ENCODE data around the gene CSK. TPM values are rescaled to one million over a fixed set of nuclear protein-coding genes. Genes with fewer than 3 reads are reported as not detected.

The CSK gene
- total and polyA plus RNA-seq, 2 of the 8 experiments (the other 6 are each of a cell fraction or from before 2014, with no cell fraction given): 13.7 to 50.2 TPM

GRCh38 chr15:74800559-74801094, 18.7 kb downstream of the CSK start:
- ChIA-PET CTCF (ENCODE audit: partially characterized antibody) (interaction anchor here (0.6 to 53.7 kb wide), 23 partner anchors 8 to 1948 kb away, joined by 3 to 1439 read pairs (median 7); partner anchors contain the start of genes CLK3, CPLX3, CSK and CYP1A2), POLR2A (ENCODE audit: partially characterized antibody) (interaction anchor here (0.6 to 3.6 kb wide), 5 partner anchors 8 to 40 kb away, joined by 3 to 20 read pairs (median 4); no protein-coding TSS in a partner anchor)
- Histone ChIP-seq H4K91ac (replicated peaks; ENCODE audit: insufficient read length, low read length) (no peak overlapping the region), H3K79me2 (ENCODE audit: control insufficient read depth in 1 of 2, insufficient read depth in 2 of 2, low read length in 2 of 2) (no peaks in the 10 kb centered on the region), H3K9ac (replicated peaks in 1 of 4; ENCODE audit: extremely low read depth in 1 of 4, low read depth in 3 of 4, low read length in 3 of 4) (no peak overlapping the region), H3K4ac (replicated peaks; ENCODE audit: insufficient read length, low read depth, low read length) (no peak overlapping the region), H2BK5ac (ENCODE audit: low read depth, low read length) (no peak overlapping the region), H2BK12ac (ENCODE audit: low read depth, low read length) (no peak overlapping the region), H3K23ac (ENCODE audit: insufficient read length) (no peak overlapping the region), H3K27ac (ENCODE audit: low read depth, low read length) (no peak overlapping the region), H3K4me2 (ENCODE audit: insufficient read depth in 1 of 2, low read depth in 2 of 2, low read length in 2 of 2) (no peak overlapping the region), H3K9me3 (ENCODE audit: insufficient read depth in 2 of 2, low read depth in 1 of 2, low read length in 1 of 2) (no peaks in the 10 kb centered on the region), H2BK20ac (ENCODE audit: low read length) (no peak overlapping the region), H3K36me3 (ENCODE audit: control insufficient read depth in 2 of 4, insufficient read depth in 4 of 4, low read length in 3 of 4) (peaks cover 0 to 14% (median 0%) of the 10 kb centered on the region in 4 experiments; a peak in 1 of 8 replicates), H4K8ac (ENCODE audit: extremely low read depth, insufficient read depth, low read length) (no peak overlapping the region), H4K5ac (ENCODE audit: insufficient read length, low read depth, low read length) (no peak overlapping the region), H3K27me3 (replicated peaks in 1 of 4; ENCODE audit: control insufficient read depth in 3 of 4, extremely low read depth in 1 of 4, insufficient read depth in 3 of 4, low read length in 3 of 4) (no peaks in the 10 kb centered on the region), H3K56ac (replicated peaks; ENCODE audit: insufficient read length, low read depth, low read length) (no peak overlapping the region), H3K4me1 (replicated peaks in 1 of 4; ENCODE audit: control insufficient read depth in 3 of 4, insufficient read depth in 4 of 4, low read length in 3 of 4) (peaks cover 0 to 5% (median 2%) of the 10 kb centered on the region in 4 experiments; a peak in 3 of 7 replicates), H2AK5ac (ENCODE audit: low read depth, low read length) (no peak overlapping the region), H4K20me1 (replicated peaks in 1 of 2; ENCODE audit: control insufficient read depth in 1 of 2, insufficient read depth in 2 of 2, low read length in 2 of 2) (peaks cover 2 to 14% of the 10 kb centered on the region in 2 experiments), H3K14ac (ENCODE audit: insufficient read length) (no peak overlapping the region), H2AFZ (ENCODE audit: low read length) (no peak overlapping the region), H3K23me2 (ENCODE audit: low read depth, low read length) (no peaks in the 10 kb centered on the region), H3K79me1 (ENCODE audit: low read depth, low read length) (0 out of 2 replicates have a peak, but pooled peaks cover 2% of the 10 kb centered on the region), H3K18ac (ENCODE audit: extremely low read depth, low read length) (no peak overlapping the region), H2BK15ac (ENCODE audit: low read length) (no peak overlapping the region), H2BK120ac (replicated peaks; ENCODE audit: low read depth, low read length) (no peak overlapping the region), H3K4me3 (ENCODE audit: extremely low read depth in 1 of 4, insufficient read depth in 2 of 4, low read depth in 3 of 4, low read length in 4 of 4) (no peak overlapping the region)
- FAIRE-seq: no peak
- WGBS, 2 experiments (ENCODE audit: extremely low coverage in 1 of 2, insufficient coverage in 1 of 2, insufficient read length in 1 of 2, insufficient replicate concordance in 2 of 2, low coverage in 1 of 2, low lambda C conversion rate in 2 of 2, missing lambda C conversion rate in 1 of 2): 86% methylated on average over 10 of the region's 20 CpGs; no CpG with 5 or more reads in 1 of the 2 experiments
- TF ChIP-seq PHF8 (conservative IDR thresholded peaks at IDR 0.05; ENCODE audit: low read depth, low read length) (no peak), CHD2 (IDR thresholded peaks at IDR 0.05; ENCODE audit: low read length) (no peak), CREB1 (IDR thresholded peaks at IDR 0.05) (no peak), KDM5A (IDR thresholded peaks at IDR 0.05; ENCODE audit: low read length) (no peak), TAF1 (IDR thresholded peaks at IDR 0.05; ENCODE audit: low read depth, low read length) (no peak), FOSL1 (IDR thresholded peaks at IDR 0.05; ENCODE audit: insufficient read depth, low read depth, low read length) (no peak), TEAD4 (IDR thresholded peaks at IDR 0.05; ENCODE audit: low read depth, low read length) (no peak), MAX (IDR thresholded peaks at IDR 0.05) (no peak), TCF12 (IDR thresholded peaks at IDR 0.05; ENCODE audit: low read depth, low read length) (no peak), JUND (IDR thresholded peaks at IDR 0.05; ENCODE audit: low read length) (no peak), POLR2AphosphoS5 (IDR thresholded peaks at IDR 0.05; ENCODE audit: low read depth, low read length) (no peak), RBBP5 (IDR thresholded peaks at IDR 0.05; ENCODE audit: borderline replicate concordance, low read depth, low read length) (no peak), GABPA (IDR thresholded peaks at IDR 0.05; ENCODE audit: borderline replicate concordance, insufficient read depth, low read length) (no peak), ATF3 (IDR thresholded peaks at IDR 0.05; ENCODE audit: insufficient read depth, low read depth, low read length) (no peak)
- DNase-seq (ENCODE audit: low read depth in 1 of 2, low spot score in 2 of 2): no peak
